Endodermal cell (in vitro differentiated cells): Measurements from ENCODE around the gene KRT34. TPM values are rescaled to one million over a fixed set of nuclear protein-coding genes. Genes with fewer than 3 reads are reported as not detected.
"Not testable (repeated sequence)": the region's sequence is repeated elsewhere in the genome, so short reads cannot be mapped to it uniquely, and the experiment has no call there.

Source experiments
- DNase-seq: peaks from one replicate; pipeline ENCODE4 v3.0.0-alpha.2; 2017
- H3K27ac ChIP-seq: 2 replicates; pipeline ENCODE4 v1.5.1; 2013; ENCODE audit warnings: mild to moderate bottlenecking, low read depth, low read length, moderate library complexity
- H3K27me3 ChIP-seq: 2 replicates; pipeline ENCODE4 v1.6.1; 2013; ENCODE audit warnings: mild to moderate bottlenecking, low read length, moderate library complexity; ENCODE audit not compliant: insufficient read depth, control insufficient read depth, poor library complexity, severe bottlenecking
- H3K36me3 ChIP-seq: 2 replicates; pipeline ENCODE4 v1.7.0; 2013; ENCODE audit warnings: mild to moderate bottlenecking, low read length, moderate library complexity; ENCODE audit not compliant: control insufficient read depth, insufficient read depth
- H3K4me1 ChIP-seq: one replicate; pipeline ENCODE4 v1.7.0; 2013; ENCODE audit warnings: low read length; ENCODE audit not compliant: control insufficient read depth, insufficient read depth
- H3K4me3 ChIP-seq: 2 replicates; pipeline ENCODE4 v1.5.1; 2013; ENCODE audit warnings: mild to moderate bottlenecking, low read length, moderate library complexity
- H3K9ac ChIP-seq: 2 replicates; pipeline ENCODE4 v1.6.1; 2013; ENCODE audit warnings: mild to moderate bottlenecking, low read length, moderate library complexity; ENCODE audit not compliant: poor library complexity, severe bottlenecking; ENCODE audit errors: extremely low read depth
- H3K9me3 ChIP-seq: 2 replicates; pipeline ENCODE4 v1.6.1; 2013; ENCODE audit warnings: mild to moderate bottlenecking, low read length, moderate library complexity; ENCODE audit not compliant: control insufficient read depth
- H3K27ac Mint-ChIP-seq: 2 replicates; pipeline ENCODE4 v1.8.0; 2020; ENCODE audit warnings: mixed read lengths
- H3K27me3 Mint-ChIP-seq: 2 replicates; pipeline ENCODE4 v1.8.0; 2021; ENCODE audit warnings: mild to moderate bottlenecking, mixed read lengths; ENCODE audit not compliant: insufficient read depth
- H3K36me3 Mint-ChIP-seq: 2 replicates; pipeline ENCODE4 v1.8.0; 2020; ENCODE audit warnings: low read depth, mixed read lengths
- H3K4me1 Mint-ChIP-seq: 2 replicates; pipeline ENCODE4 v1.8.0; 2020; ENCODE audit warnings: mixed read lengths
- H3K4me3 Mint-ChIP-seq: 2 replicates; pipeline ENCODE4 v1.8.0; 2020; ENCODE audit warnings: mild to moderate bottlenecking, moderate library complexity, mixed read lengths
- H3K9me3 Mint-ChIP-seq: 2 replicates; pipeline ENCODE4 v1.8.0; 2020; ENCODE audit warnings: mild to moderate bottlenecking, mixed read lengths
- WGBS, 2 experiments: methylation state at CpG; one replicate each; pipeline versions ENCODE4 v1.1.5 to v1.1.7; 2013; ENCODE audit warnings: missing lambda C conversion rate in 2 of 2, mixed read lengths in 1 of 2; ENCODE audit not compliant: insufficient coverage in 1 of 2, insufficient read length in 1 of 2; 5-methylcytosine and 5-hydroxymethylcytosine counted together
- total RNA-seq, 2 donors: library from RNA; stranded (reverse); fragmentation: NEBNext Ultra II Directional in 1 of 2; extraction: Animal tissue kit (Norgen Biotek cat#: 25700) in 1 of 2; gene quantifications; 2 replicates in 1 of 2; 3 replicates in 1 of 2; pipeline ENCODE4 v1.2.1, GENCODE V29; 2021
- TF ChIP-seq, protein P1 (sequence below): fragments of 200-600 bp; sonication (generic); conservative IDR thresholded peaks from 2 replicates; pipeline ENCODE4 v1.5.0; 2021; ENCODE audit warnings: antibody characterized with exemption, mild to moderate bottlenecking

Gene KRT34
- total RNA-seq, 2 donors from 2014 or later = not detected

DNA sequence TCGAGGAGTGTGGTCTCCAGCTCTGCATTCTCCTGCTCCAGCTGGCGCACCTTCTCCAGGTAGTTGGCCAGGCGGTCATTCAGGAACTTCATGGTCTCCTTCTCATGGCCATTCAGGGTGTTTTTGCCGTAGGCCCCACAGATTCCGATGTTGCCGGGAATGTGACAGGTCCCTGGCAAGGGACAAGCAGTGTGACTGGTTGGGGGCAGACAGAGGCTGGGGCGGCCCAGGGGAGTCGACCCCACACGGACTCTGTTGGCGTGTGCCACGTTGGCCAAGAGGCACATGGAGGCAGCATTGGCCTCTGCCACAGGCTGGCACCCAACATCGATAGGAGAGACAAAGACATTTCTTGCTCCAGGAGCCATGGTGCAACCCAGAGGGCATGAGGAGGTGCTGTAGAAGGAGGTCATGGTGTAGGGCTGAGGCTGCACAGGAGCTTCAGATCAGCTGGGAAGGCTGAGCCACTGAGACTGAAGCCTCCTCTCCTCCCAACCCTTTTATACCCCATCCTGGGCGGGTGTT, 42.1 kb upstream of the KRT34 start, which contains the start of gene KRT37:
KRT37 (minus strand) TSS at position 475 of the 525 bp plus-strand sequence; CDS start at position 413, 62 bp downstream.
- 92 to 95% methylated on average over 11 to 12 of the region's 13 CpGs for WGBS, 2 experiments
- Histone ChIP-seq H3K4me1 (no peaks in the 10 kb centered on the region), H3K36me3 (no peaks in the 10 kb centered on the region), H3K27me3 (peaks cover 8% of the 10 kb centered on the region), H3K9me3 (no peaks in the 10 kb centered on the region), H3K4me3 (no peak within 1 kb of the TSS), H3K27ac (no peak within 1 kb of the TSS), H3K9ac (no peak within 1 kb of the TSS)
- Mint-ChIP-seq H3K27me3 (peaks cover 5% of the 10 kb centered on the region), H3K27ac (no peak within 1 kb of the TSS), H3K4me1 (no peaks in the 10 kb centered on the region), H3K4me3 (no peak within 1 kb of the TSS), H3K36me3 (no peaks in the 10 kb centered on the region), H3K9me3 (no peaks in the 10 kb centered on the region)
- DNase-seq = no peak
- TF ChIP-seq, protein P1, sequence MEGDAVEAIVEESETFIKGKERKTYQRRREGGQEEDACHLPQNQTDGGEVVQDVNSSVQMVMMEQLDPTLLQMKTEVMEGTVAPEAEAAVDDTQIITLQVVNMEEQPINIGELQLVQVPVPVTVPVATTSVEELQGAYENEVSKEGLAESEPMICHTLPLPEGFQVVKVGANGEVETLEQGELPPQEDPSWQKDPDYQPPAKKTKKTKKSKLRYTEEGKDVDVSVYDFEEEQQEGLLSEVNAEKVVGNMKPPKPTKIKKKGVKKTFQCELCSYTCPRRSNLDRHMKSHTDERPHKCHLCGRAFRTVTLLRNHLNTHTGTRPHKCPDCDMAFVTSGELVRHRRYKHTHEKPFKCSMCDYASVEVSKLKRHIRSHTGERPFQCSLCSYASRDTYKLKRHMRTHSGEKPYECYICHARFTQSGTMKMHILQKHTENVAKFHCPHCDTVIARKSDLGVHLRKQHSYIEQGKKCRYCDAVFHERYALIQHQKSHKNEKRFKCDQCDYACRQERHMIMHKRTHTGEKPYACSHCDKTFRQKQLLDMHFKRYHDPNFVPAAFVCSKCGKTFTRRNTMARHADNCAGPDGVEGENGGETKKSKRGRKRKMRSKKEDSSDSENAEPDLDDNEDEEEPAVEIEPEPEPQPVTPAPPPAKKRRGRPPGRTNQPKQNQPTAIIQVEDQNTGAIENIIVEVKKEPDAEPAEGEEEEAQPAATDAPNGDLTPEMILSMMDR = no peak

GRCh38 chr17:41422586-41422985, 40.5 kb upstream of the KRT34 start:
- not testable (repeated sequence) for H3K27ac Mint-ChIP-seq, H3K27ac ChIP-seq, H3K9me3 Mint-ChIP-seq, H3K27me3 Mint-ChIP-seq, H3K36me3 Mint-ChIP-seq, H3K4me3 ChIP-seq, H3K4me1 ChIP-seq, H3K9ac ChIP-seq, H3K36me3 ChIP-seq, H3K4me3 Mint-ChIP-seq, H3K9me3 ChIP-seq, H3K27me3 ChIP-seq, DNase-seq, H3K4me1 Mint-ChIP-seq
- 80 to 86% methylated on average over 1 to 11 of the region's 11 CpGs for WGBS, 2 experiments

DNA sequence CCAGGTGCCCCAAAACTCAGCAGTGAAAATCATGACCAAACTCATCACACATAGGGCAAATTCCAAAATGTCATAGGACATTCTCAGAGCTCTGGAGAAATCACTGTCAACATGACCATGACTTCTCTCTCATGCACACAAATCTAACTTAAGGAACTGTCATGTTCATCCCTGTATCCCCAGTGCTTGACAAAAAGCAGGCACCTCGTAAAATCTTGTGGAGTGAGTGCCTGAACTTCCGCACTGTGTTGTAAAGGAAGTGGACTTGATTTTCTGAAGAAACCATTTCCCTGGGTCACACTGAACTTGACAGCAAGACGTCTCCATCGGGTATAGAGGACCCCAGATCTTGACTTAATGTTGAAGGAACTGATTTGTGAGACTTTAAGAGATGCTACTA, 39.5 kb upstream of the KRT34 start:
- no peak for DNase-seq
- 91 to 100% methylated on average over 4 of the region's 4 CpGs for WGBS, 2 experiments
- no peak overlapping the region for H3K4me3 Mint-ChIP-seq
- no peak overlapping the region for H3K4me3 ChIP-seq
- H3K4me1 ChIP-seq = no peaks in the 10 kb centered on the region
- H3K9me3 ChIP-seq = no peaks in the 10 kb centered on the region
- H3K36me3 Mint-ChIP-seq = no peaks in the 10 kb centered on the region
- H3K27me3 Mint-ChIP-seq = peaks cover 6% of the 10 kb centered on the region
- no peaks in the 10 kb centered on the region for H3K9me3 Mint-ChIP-seq
- TF ChIP-seq, protein P1 = no peak
- H3K27me3 ChIP-seq = peaks cover 8% of the 10 kb centered on the region
- H3K27ac ChIP-seq = no peak overlapping the region
- H3K36me3 ChIP-seq = no peaks in the 10 kb centered on the region
- no peak overlapping the region for H3K27ac Mint-ChIP-seq
- no peaks in the 10 kb centered on the region for H3K4me1 Mint-ChIP-seq
- no peak overlapping the region for H3K9ac ChIP-seq

GRCh38 chr17:41421116-41421515, 39.0 kb upstream of the KRT34 start:
- Histone ChIP-seq H3K27me3 (peaks cover 8% of the 10 kb centered on the region), H3K4me1 (no peaks in the 10 kb centered on the region), H3K9me3 (no peaks in the 10 kb centered on the region), H3K9ac (no peak overlapping the region), H3K27ac (no peak overlapping the region), H3K36me3 (no peaks in the 10 kb centered on the region), H3K4me3 (no peak overlapping the region)
- Mint-ChIP-seq H3K4me3 (no peak overlapping the region), H3K4me1 (no peaks in the 10 kb centered on the region), H3K27me3 (peaks cover 6% of the 10 kb centered on the region), H3K36me3 (no peaks in the 10 kb centered on the region), H3K9me3 (no peaks in the 10 kb centered on the region), H3K27ac (no peak overlapping the region)
- TF ChIP-seq, protein P1 = no peak
- 88 to 91% methylated on average over 8 to 9 of the region's 9 CpGs for WGBS, 2 experiments
- no peak for DNase-seq
